ENCODE results near the gene ECSCR.
"Not testable (repeated sequence)": the region's sequence is repeated elsewhere in the genome, so short reads cannot be mapped to it uniquely, and the experiment has no call there.

Gene ECSCR

DNA sequence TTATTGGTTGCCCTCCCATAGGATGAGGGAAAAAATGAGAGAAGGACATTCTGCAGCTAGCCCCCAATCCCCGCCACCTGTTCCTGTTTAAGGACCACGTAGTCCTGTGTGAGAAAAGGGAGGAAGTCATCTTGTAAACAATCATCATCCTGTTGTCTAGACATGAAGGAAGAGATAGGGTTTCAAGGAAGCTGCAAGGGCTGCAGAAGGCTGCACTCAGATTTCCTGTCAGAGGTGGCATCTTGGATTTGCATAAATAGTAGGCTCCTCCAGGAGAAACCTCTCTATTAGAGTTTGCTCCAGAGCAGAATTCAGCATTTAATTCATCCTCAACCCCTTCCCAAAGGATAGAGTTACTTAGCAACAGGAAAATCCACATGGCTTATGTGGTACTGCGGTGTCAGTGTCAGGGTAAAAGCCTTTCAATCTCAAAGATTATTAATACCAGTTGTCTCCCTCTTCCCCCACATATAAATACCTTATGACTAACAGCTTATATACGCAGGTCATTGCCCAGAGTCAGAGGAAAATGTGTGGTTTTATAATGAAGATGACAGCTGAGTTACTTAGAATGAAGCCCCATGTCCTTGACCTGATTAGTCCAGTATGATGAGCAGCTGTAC lies 18.6 kb downstream of the ECSCR start:
- no peak for DNase-seq

DNA sequence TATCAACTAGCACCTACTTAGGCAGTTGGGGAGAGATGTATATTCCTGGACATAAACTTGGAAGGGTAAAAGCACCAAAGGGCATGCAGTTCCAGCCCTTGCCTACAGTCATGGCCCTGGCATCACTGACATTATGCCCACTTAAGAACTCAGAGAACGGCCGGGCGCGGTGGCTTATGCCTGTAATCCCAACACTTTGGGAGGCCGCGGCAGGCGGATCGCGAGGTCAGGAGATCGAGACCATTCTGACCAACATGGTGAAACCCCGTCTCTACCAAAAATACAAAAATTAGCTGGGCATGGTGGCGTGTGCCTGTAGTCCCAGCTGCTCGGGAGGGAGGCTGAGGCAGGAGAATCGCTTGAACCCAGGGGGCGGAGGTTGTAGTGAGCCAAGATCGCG lies 22.1 kb downstream of the ECSCR start:
- DNase-seq: not testable (repeated sequence)

DNA sequence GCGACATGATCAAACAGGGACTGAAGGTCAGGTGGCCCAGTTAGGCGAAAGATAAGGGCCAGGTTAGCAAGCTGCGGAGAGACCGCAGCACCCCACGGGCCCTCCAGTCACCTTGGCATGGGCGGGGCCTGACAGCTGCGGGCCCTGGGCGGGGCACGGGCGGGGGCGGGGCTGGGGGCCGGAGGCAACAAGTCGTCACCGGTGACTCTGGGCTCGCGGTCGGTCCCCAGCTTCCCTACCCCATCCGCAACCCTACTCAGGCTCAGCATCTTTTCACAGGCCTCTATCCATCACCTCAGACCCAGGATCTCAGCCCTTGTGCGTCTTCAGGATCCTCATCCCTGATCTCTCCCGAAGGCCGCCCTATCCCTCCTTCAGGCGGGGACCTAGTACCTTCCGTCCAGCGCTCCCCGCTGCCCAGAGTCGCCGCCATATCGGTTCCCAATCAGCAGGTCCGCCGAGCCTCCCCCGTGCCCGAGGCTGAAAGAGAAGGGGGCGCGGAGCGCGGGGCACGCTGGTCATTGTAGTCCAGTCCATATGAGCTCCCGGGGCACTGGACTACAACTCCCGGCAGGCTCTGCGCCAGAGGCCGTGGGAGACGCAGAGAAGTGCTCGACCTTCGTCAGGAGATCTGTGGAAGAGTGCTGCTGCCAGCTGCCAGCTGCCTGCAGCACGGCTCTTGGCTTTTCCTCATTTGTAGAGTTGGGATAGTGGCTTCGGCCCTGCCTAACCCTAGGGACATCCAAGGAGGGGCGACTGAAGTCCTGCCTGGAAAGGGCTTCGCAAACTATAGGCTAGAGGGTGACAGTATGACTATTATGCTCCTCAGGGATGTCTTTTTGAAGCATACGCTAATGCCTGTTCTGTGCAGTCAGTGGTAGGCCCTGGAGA lies 23.3 kb downstream of the ECSCR start, which contains the start of gene DNAJC18:
Gene DNAJC18, minus strand, starts transcription at position 513 of the 891 bp plus-strand sequence. Its CDS starts 80 bp downstream, at position 433.
- peak; percentile 48 for DNase-seq

DNA sequence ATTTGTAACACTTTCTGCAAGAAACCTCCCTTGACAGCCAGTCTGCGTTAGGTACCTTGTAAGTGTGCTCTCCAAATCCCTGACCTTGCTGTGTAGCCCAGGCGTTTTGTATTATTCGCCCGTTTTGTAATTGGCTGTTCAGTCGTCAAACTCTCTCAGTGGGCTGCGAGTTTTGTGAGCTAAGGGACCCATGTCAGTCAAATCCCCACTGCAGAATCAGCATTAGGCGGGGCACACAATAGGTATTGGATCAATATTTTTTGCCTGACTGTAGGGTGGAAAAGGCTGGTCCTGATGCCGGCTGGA lies 23.9 kb downstream of the ECSCR start:
- no peak for DNase-seq

DNA sequence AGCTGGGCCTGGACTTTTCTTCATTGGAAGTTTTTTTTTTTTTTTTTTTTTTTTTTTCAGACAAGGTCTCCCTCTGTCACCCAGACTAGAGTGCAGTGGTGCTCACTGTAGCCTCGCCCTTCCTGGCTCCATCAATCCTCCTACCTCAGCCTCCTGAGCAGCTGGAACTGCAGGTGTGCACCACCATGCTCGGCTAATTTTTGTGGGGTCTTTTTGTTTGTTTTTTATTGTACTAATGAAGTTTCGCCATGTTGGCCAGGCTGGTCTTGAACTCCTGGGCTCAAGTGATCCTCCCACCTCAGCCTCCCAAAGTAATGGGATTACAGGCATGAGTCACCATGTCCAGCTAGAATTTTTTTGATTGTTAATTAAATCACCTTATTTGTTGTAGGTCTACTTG lies 26.9 kb downstream of the ECSCR start:
- no peak for DNase-seq

DNA sequence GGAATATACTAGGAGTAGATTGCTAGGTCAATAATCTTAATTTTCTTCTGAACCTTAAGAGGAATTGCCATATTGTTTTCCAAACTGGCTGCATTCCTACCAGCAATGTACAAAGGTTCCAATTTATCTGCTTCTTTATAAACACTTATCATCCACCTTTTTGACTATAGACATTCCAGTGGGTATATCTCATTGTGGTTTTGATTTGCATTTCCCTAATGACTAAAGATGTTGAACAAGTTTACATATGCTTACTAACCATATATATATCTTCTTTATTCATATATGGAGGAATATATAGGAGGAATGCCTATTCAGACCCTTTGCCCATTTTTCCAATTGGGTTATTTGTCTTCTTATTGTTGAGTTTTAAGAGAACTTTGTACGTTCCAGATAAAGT lies 30.8 kb downstream of the ECSCR start:
- no peak for DNase-seq

DNA sequence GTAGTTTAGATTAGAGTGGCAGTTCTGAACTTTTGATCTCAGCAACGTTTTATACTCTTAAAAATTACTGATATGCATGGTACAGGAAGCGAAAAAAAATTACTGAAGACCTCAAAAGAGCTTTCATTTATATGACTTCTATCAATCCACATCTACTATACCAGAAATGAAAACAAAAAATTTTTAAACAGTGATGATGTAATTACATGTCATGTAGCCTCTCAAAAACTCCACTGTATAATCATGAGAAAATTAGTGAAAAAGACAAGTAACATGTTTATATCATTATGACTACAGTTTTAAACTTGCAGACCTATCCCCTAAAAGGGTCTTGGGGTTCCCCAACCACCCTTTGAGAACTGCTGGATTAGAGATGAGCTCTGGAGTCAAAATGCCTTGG lies 32.5 kb downstream of the ECSCR start:
- DNase-seq: no peak

DNA sequence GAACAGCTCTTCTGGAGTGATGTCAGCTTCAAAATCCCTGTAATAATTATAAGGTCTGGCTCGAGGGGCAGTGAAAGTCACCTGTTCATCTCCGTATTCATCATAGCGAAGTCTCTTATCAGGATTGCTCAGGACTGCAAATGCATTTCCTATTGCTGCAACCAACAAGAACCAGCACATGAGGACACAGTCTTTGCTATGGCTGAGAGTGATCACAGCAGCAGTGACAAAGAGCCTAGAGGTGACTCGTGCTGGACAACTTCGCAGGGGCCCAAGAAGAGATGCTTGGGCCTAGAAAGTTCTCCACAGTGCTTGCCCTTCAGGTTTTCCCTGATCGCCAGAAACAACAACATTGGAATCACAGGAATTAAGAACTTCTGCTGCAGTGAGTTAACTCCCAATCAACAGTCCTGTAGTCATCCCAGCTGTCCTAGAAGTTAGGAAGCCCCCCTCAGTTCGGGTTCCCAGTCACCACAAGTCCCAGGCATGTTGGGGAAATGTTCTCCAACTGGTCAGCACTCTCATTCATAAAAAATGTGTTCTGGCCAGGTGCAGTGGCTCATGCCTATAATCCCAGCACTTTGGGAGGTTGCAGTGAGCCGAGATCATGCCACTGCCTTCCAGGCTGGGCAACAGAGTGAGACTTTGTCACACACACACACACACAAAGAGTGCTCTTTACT lies 36.2 kb downstream of the ECSCR start:
- DNase-seq: no peak

DNA sequence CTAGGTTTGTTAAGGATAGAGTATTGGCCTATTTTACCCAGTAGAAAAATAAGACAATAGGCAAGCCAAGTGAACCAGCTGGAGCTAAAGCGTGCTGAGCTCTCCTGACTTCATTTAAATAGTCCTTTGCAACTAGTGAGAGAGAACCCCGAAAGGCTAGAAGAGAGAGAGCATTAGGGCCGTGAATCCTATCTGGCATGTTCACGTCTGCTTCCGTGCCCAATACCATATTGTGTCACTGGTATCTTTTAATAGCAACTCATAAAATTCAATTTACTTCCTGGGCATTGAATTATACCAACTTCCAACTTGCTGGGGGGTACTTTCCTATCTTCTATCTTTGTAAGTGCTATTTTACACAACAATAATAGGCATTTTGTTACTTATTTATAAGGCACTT lies 37.0 kb downstream of the ECSCR start:
- DNase-seq: no peak

DNA sequence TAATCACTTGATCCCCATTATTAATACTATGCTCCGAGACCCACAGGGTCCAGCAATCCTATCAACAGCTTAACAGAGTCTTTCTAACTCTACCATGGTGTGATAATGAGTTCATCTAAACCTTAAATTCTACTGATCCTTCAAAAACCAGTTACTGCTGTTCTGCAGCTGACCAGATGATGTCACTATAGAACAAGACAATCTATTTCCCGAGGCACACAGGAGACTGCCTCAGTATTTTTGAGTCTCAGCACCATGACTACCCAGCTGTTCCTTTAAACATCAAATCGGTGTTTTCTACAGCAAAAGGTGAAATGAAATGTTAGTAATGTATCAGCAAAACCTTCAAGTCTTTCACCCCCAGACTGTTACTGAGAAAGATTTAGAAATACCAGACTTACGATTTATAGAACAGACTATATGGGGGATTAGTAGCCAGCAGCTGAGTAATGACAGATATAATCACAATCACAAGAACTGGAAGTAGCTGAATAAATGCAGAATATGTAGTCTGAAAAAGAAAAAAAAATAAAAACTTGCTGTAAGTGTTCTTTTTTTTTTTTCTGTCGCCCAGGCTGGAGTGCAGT lies 40.1 kb downstream of the ECSCR start:
- DNase-seq: peak; percentile 27

DNA sequence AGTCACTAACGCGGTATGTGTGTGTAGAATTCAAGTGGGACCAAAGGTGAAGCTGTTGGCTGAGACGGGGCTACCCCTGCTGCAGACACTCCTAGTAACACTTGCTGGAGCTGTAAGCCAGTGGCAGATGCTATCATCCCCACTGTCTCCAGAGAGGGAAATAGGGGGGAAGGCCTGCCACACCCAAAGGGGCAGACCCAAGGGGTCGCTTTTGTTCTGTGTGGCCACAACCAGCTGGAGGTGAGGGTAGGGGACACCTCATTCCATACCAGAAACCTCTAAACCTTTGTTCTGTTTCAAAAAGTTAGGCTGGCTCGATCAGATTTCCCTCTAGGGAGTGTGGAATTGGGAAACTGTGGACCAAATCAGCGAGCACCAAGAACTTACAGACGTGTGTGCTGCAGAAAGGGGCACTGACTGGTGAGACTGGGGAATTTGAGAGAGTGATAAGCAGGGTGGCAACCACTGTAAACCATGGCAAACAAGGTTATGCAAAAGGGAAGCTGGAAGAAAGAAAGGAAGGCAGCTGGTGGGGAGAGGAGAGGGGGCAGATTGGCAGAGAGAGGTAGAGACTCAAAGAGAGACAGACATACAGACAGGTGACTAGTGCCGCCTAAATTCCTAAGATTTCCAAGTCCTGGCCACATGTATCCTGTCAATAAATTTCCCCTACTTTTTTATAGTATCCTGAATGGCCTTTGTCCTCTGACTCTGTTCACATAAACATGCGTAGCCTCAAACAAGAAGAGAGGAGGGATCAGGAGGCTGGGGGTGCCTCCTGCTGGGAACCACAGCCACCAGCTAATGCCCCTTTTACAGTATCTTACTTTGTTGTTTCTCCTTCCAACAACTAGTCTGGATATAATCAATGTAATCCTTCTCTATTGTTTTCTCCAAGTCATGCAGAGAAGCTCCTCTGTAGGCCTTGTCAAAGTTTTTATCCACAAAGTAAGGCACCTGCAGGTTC lies 43.0 kb downstream of the ECSCR start:
- no peak for DNase-seq

DNA sequence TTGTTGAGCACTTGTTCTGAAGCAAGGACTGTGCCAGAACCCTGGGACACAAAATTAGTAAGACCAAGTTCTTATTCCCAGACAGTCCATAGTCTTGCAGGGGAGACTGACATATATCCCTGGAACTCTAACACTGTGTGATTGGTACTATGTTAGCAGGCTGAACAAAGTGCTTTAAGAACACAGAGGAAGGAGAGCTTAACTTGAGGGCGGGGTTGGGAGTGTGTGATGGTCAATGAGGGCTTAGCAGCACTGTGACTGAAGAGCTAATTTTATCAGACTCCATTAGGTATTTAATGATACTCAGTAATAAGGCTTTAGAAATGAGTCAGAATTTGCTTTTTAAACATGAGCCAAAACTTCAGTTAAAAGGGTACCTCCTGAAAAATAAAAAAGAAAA lies 43.8 kb downstream of the ECSCR start:
- DNase-seq: no peak

DNA sequence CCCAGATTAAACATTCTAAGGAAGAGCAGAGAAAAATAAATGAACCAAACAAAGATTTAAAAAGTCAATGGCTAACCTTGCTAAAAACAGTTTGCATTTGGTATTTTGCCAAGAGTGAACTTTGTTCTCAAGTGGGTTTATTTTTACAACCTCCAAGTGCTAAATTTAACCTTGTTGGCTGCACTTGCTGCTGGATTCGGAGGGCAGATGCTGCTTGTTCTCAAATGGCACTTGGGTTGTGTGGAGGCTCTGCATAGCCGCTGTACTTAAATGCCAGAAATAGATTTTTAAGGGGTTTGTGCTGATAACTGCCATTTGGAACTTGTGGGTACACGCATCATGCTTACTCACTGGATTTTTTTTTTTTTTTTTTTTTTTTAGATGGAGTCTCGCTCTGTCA lies 45.3 kb downstream of the ECSCR start:
- DNase-seq: no peak

DNA sequence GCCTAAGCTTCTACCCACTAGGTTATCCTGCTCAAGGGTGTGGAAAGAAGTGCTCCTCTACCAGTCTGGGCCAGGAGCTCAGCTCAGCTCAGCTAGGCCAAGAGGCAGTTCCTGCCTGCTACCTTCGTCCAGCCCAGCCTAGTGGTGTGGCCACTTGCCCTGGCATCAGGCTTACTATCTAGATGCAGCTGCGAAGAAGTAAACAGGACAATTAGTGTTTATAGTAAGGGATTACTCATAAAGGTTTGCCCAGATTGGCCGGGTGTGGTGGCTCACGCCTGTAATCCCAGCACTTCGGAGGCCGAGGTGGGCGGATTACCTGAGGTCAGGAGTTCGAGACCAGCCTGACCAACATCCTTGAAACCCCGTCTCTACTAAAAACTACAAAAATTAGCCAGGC lies 45.9 kb downstream of the ECSCR start:
- DNase-seq: no peak

DNA sequence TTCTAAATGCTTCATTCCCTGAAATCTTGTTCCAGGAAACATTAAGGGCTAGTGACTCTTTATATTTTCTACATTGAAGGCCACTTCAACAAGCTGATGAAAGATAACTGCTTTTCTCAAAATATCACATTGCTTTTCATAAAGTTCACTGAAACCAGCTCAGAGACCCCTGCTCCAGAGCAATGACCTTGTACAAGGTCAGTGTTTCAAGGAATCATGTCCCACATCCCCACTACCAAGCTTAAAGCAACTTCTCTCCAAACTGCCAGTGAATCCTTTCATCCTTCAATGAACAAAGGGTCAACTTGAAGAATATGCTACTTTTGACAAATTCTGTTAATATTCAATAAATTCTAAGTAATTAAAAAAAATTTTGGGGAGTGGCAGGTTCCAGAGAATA lies 46.7 kb downstream of the ECSCR start:
- DNase-seq: no peak

DNA sequence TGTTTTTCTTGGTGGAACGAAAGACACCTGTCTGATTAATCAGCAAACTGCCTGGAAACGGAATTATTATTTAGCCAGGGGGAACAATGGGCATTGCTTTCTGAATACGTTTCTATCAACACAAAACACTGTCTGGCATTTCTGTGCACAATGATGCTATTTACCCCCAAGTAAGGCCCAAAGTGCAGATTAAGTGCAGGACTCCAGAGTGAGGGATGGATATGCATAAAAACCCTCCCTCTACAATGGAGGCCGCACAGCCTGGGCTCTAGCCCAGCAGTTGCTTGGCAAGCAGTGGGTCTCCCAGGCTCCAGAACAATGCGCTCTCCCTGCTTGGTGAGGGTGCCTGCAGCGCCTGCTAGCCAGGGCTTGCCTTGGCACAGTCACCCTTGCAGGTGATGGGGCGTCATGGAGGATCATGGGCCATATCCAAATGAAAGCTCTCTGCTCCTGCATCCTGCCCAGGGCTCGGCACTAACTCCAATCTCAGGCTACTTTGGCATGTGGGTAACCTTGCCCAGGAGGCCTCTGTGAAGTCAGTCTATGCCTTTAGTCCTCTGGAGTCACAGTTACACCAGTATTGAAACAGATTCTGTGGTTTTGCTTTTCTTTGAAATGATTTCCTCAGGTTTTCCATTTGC lies 47.2 kb downstream of the ECSCR start:
- DNase-seq: no peak

DNA sequence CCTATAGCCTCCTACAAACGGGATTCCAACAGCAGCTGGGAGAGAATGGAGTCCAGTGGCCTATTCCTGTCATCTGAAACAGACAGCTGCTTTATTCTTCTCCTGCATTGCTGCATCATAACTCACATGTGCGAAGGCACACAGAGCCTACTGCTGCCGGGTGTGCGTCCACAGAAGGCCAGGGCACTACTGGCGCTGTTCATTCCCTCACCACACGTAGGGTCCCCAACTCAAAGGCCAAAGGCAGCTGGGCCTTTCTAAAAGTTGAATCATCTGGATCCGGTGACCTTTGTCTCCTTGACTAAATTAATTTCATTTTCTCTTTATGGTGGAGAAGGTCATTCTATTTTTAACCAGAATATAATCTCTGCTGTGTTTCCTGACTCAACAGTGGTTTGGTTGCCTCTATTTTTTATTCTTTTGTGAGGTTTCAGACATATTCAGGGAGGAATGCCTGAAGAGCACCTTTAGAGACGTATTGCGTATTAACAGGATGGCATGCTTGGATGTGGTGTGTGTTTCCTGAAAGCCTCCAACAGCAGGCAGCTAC lies 47.9 kb downstream of the ECSCR start:
- no peak for DNase-seq

DNA sequence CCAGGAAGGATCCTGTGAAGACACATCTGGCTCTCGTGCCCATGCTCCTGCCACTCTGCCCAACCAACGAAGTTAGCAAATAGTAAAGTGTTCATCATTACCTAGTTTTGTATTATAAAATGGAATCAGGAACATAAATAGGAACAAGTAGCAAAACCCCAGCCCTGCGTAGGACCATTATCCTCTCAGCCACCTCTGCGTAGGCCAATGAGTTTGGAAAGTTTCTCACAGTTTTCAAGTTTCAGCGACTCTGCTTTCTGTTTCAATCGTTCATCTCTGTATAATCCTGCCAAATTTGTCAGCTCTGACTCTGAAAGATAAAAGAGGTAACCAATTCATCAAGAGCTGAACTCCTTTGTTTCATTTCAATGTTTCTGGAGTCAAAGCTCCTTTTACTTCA lies 48.6 kb downstream of the ECSCR start:
- no peak for DNase-seq

DNA sequence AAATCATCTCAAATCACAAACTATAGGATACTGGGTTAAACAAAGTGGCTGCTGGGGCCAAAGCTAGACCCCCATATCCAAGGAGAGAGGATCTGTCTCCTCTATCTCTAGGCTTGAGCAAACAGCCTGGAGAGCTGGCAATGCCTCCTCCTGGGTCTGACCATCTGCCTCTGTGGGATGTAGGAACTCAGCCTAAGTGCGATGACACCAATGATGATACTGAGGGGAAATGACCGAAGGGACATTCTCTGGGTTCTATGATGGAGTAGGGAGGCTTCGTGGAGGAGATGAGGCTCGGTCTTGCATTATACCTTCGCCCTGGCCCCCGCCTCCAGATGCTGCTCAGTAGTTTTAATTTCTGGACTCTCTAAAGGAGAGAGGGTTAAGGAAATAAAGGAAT lies 49.4 kb downstream of the ECSCR start:
- DNase-seq: no peak

DNA sequence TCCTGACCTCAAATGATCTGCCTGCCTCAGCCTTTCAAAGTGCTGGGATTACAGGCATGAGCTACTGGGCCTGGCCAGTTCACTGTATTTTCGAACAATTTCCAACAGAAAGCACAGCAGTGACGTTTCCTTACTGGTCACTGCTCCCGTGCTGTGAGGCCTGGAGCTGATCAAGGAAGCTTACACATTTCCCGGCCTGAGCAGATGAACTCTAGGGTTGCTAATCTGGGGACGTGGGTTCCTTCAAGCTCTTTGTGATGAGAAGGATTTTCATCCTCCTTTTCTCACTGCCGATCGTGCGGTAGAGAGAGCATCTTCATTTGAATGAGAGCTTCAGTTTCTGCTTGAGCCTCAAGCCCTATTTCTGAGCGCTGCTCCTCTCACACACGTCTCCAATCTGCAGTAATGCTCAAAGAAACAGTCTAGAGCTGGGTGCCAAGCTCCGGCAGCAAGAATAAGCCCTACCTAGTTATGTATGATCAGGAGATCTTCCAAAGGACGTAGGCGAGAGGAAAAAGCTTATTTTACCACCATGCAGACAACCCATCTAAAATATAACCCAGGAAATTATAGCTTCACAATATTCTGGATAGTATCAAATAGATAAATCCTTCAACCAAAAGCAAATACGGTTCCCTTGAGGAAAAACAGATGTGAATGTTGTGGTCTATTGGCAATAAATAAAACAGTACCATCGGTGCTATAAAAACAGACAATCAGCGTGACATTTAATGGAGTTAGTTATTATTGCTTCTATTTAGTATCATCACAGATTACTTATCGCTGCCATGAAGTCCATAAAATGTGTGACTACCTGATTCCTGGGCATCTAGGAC lies 51.3 kb downstream of the ECSCR start:
- no peak for DNase-seq

All from NCI-H1417 treated with DMSO at 0.1 percent for 48 hours (cell line).